Measurements from ENCODE around the gene RAMP2. TPM values are rescaled to one million over a fixed set of nuclear protein-coding genes. Genes with fewer than 3 reads are reported as not detected.

The RAMP2 gene
- total RNA-seq, 1 donor from 2014 or later, result 27.3 TPM

GRCh38 chr17:42784409-42784808, 23.4 kb downstream of the RAMP2 start:
- TF ChIP-seq CTCF (IDR thresholded peaks at IDR 0.05), result no peak
- no peak for TF ChIP-seq POLR2AphosphoS5 (IDR thresholded peaks at IDR 0.05; ENCODE audit: insufficient read depth in 1 of 2, low read depth in 1 of 2)
- no peak for TF ChIP-seq POLR2A (IDR thresholded peaks at IDR 0.05)
- H3K4me1 ChIP-seq, result peaks cover 19% of the 10 kb centered on the region
- H3K27me3 ChIP-seq, result peaks cover 4% of the 10 kb centered on the region
- no peak for DNase-seq (ENCODE audit: extremely low spot score in 2 of 2)
- no peaks in the 10 kb centered on the region for H3K9me3 ChIP-seq
- intact Hi-C loops (cut with DNase I), result no loop called here
- no peak overlapping the region for H3K4me3 ChIP-seq
- no peaks in the 10 kb centered on the region for H3K36me3 ChIP-seq
- no peak overlapping the region for H3K27ac ChIP-seq

GRCh38 chr17:42784811-42785592, 24.0 kb downstream of the RAMP2 start:
- no peaks in the 10 kb centered on the region for H3K9me3 ChIP-seq
- no peaks in the 10 kb centered on the region for H3K36me3 ChIP-seq
- peaks cover 17% of the 10 kb centered on the region for H3K4me1 ChIP-seq
- intact Hi-C loops (cut with DNase I), result no loop called here
- peaks cover 4% of the 10 kb centered on the region for H3K27me3 ChIP-seq
- no peak overlapping the region for H3K4me3 ChIP-seq
- DNase-seq (ENCODE audit: extremely low spot score in 2 of 2), result no peak
- H3K27ac ChIP-seq, result no peak overlapping the region
- TF ChIP-seq CTCF (IDR thresholded peaks at IDR 0.05), result no peak
- no peak for TF ChIP-seq POLR2A (IDR thresholded peaks at IDR 0.05)
- TF ChIP-seq POLR2AphosphoS5 (IDR thresholded peaks at IDR 0.05; ENCODE audit: insufficient read depth in 1 of 2, low read depth in 1 of 2), result no peak

- H3K36me3 ChIP-seq, result no peaks in the 10 kb centered on the region
- no peaks in the 10 kb centered on the region for H3K9me3 ChIP-seq
- intact Hi-C loops (cut with DNase I), result no loop called here
- peaks cover 4% of the 10 kb centered on the region for H3K27me3 ChIP-seq
- H3K4me3 ChIP-seq, result no peak overlapping the region
- TF ChIP-seq POLR2AphosphoS5 (IDR thresholded peaks at IDR 0.05; ENCODE audit: insufficient read depth in 1 of 2, low read depth in 1 of 2) (no peak), POLR2A (IDR thresholded peaks at IDR 0.05) (no peak), CTCF (IDR thresholded peaks at IDR 0.05) (no peak)
- peaks cover under 1% of the 10 kb centered on the region for H3K4me1 ChIP-seq
- no peak for DNase-seq (ENCODE audit: extremely low spot score in 2 of 2)
- no peak overlapping the region for H3K27ac ChIP-seq
Observed at GRCh38 chr17:42787266-42787665, 26.2 kb downstream of the RAMP2 start.

GRCh38 chr17:42791948-42792347, 30.9 kb downstream of the RAMP2 start:
- Histone ChIP-seq H3K27ac (no peak overlapping the region), H3K4me1 (peaks cover 14% of the 10 kb centered on the region), H3K27me3 (no peaks in the 10 kb centered on the region), H3K4me3 (no peak overlapping the region), H3K9me3 (no peaks in the 10 kb centered on the region), H3K36me3 (peaks cover 0 to 3% of the 10 kb centered on the region in 2 donors)
- no peak for DNase-seq (ENCODE audit: extremely low spot score in 2 of 2)
- intact Hi-C loops (cut with DNase I), result no loop called here
- TF ChIP-seq POLR2AphosphoS5 (IDR thresholded peaks at IDR 0.05; ENCODE audit: insufficient read depth in 1 of 2, low read depth in 1 of 2), result no peak
- TF ChIP-seq POLR2A (IDR thresholded peaks at IDR 0.05), result no peak
- no peak for TF ChIP-seq CTCF (IDR thresholded peaks at IDR 0.05)

GRCh38 chr17:42792545-42792944, 31.5 kb downstream of the RAMP2 start:
- Histone ChIP-seq H3K4me3 (no peak overlapping the region), H3K27me3 (no peaks in the 10 kb centered on the region), H3K36me3 (peaks cover 0 to 6% of the 10 kb centered on the region in 2 donors), H3K4me1 (peaks cover 20% of the 10 kb centered on the region), H3K9me3 (no peaks in the 10 kb centered on the region), H3K27ac (no peak overlapping the region)
- no peak for DNase-seq (ENCODE audit: extremely low spot score in 2 of 2)
- TF ChIP-seq POLR2A (IDR thresholded peaks at IDR 0.05) (no peak), POLR2AphosphoS5 (IDR thresholded peaks at IDR 0.05; ENCODE audit: insufficient read depth in 1 of 2, low read depth in 1 of 2) (no peak), CTCF (IDR thresholded peaks at IDR 0.05) (no peak)
- intact Hi-C loops (cut with DNase I), result no loop called here

All from vagina (tissue), 2 donors.